ENCODE measurements around the gene TEKT2.

Gene TEKT2

DNA sequence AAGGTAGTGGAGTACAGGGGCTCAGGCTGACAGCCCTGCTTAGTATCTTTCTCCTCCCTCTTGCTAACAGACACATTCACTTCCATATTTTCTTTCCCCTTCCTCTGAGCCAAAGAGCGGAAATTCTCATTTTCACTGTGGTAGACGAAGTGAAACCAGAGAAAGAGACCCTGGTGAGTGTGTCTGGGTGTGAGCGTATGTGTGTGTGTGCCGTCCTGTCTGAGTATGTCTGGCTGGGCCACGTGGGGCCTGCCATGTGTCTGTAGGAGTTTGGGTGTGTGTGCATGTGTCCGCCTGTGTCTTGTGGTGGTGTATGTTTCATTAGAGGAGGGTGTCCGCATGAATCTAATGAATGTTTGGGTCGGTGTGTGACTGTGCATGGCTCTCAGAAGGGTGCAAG lies 39.5 kb downstream of the TEKT2 start:
- Histone ChIP-seq H3K36me3 (ENCODE audit: control insufficient read depth, insufficient read depth, low read length) (no peaks in the 10 kb centered on the region), H3K27ac (ENCODE audit: low read depth, low read length) (no peak overlapping the region), H3K9ac (ENCODE audit: low read length) (no peak overlapping the region), H3K4me1 (ENCODE audit: control insufficient read depth, insufficient read depth, low read length) (peaks cover 13% of the 10 kb centered on the region; the same call in 1 of the 2 replicates), H3K27me3 (ENCODE audit: control insufficient read depth, insufficient read depth, low read length) (peaks cover 46% of the 10 kb centered on the region), H3K4me3 (ENCODE audit: low read depth, low read length) (no peak overlapping the region), H3K9me3 (ENCODE audit: control insufficient read depth, insufficient read depth, low read depth, low read length) (no peaks in the 10 kb centered on the region)

DNA sequence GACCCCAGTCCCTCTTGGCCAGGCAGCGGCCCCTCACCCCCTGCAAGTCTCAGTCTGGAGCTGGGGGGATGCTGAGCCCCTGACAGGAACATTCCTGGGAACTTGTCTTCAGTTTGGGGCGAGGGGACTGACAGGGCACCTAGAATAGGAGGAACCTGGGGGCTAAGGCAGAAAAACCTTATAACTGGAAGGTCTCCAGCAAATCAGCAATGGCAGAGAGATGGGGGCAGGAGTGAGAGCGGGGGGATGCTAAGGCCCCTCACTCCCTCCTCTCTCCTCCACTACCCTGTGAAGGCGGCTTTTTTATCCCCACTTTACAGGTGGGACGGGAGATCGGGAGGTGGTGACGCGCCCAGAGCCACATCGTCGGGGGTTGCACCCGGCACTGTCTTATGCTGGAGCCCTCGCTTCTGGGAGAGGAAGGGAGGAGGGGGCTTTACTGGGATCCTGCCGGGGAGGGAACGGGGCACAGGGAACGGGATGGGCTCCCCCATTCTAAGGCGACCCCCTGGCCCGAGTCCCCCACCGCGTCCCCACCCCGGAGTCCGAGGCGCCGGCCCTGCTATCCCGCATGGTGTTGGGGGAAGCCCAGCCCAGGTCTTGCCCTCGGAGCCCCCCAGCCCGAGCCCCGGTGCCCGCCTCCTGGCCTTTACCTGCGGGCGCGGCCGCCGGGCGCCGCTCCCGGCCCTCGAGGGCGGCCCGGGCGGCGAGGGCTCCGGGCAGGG lies 40.7 kb downstream of the TEKT2 start:
- Histone ChIP-seq H3K27ac (ENCODE audit: low read depth, low read length) (no peak overlapping the region), H3K9ac (ENCODE audit: low read length) (no peak overlapping the region), H3K9me3 (ENCODE audit: control insufficient read depth, insufficient read depth, low read depth, low read length) (no peaks in the 10 kb centered on the region), H3K36me3 (ENCODE audit: control insufficient read depth, insufficient read depth, low read length) (no peaks in the 10 kb centered on the region), H3K4me1 (ENCODE audit: control insufficient read depth, insufficient read depth, low read length) (peaks cover 10% of the 10 kb centered on the region; the same call in 1 of the 2 replicates), H3K27me3 (ENCODE audit: control insufficient read depth, insufficient read depth, low read length) (peaks cover 46% of the 10 kb centered on the region), H3K4me3 (ENCODE audit: low read depth, low read length) (peak overlapping the region; percentile 39)

DNA sequence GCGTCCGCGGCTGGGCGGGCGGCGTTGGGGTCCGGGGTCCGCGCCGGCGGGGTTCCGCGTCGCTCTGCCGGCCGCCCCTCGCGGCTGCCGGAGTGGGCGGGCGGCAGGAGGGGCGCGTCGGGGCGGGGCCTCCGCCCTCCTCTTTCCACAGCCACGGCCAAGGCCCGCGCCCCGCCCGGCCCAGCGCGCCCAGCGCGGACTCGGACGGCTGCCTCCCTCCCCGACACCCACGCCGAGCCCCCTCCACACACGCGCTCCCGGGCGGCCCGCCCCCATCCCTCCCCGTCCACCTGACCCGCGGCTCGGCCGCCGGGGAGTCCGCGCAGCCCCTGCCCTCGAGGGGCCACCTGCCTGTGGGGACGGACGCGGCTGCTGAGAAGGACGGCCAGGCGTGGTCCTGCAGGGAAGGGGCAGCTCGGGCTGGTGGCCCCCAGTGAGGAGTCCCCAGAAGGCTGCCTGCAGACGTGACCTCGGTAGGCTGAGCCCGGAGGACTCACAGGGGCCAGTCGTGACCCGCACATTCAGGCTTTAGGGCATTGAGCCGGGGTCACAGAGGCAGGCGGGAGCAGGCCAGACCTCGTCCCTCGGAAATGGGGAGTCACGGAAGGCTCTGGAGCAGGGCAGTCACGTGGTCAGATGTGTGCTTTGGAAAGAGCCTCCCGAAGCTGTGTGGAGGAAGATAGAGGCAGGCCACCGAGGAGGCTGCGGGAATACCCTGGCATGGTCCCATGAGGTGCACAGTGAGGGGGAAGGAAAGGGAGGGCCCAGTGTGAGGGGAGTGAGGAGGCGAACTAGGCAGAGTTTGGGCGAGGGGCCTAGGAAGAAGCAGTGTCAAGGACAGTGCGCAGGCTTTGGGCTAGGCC lies 41.5 kb downstream of the TEKT2 start, which contains the start of gene COL8A2:
Gene COL8A2 (minus strand): TSS at position 94 of the 863 bp plus-strand sequence. CDS start 24,980 bp downstream, outside the sequence.
- Histone ChIP-seq H3K27me3 (ENCODE audit: control insufficient read depth, insufficient read depth, low read length) (peaks cover 46% of the 10 kb centered on the region), H3K27ac (ENCODE audit: low read depth, low read length) (no peak within 1 kb of the TSS), H3K36me3 (ENCODE audit: control insufficient read depth, insufficient read depth, low read length) (no peaks in the 10 kb centered on the region), H3K4me3 (ENCODE audit: low read depth, low read length) (peak within 1 kb of the TSS; percentile 47), H3K9me3 (ENCODE audit: control insufficient read depth, insufficient read depth, low read depth, low read length) (no peaks in the 10 kb centered on the region), H3K9ac (ENCODE audit: low read length) (no peak within 1 kb of the TSS), H3K4me1 (ENCODE audit: control insufficient read depth, insufficient read depth, low read length) (peaks cover 10% of the 10 kb centered on the region; the same call in 1 of the 2 replicates)

DNA sequence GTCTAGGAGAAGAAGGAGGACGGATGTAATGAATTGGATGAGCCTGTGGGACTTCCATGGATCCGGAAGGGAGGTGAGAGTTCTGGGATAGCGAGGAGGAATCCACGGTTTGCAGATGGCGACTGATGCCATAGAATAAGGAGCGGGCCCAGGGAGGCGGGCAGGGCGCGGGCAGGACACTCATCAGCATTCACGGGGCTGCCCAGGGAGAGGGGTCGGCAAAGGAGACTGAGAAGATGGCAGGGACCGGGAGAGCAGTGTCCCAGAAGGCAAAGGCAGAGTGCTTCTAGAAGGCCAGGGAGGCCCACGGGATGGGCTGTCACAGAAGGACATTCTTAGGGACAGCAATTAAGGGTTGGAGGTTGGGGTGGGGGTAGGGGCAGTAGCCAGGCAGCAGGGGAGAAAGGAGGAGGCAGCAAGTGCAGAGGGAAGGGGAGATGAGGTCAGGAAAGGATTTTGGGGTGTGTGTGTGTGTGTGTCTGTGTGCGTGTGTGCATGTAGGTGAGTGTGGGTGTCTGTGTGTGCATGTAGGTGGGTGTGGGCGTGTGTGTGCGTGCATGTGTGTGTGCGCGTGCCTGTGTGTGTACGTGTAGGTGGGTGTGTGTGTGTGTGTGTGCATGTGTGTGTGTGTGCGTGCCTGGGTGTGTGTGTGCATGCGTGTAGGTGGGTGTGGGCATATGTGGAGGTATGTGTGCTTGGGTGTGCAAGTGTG lies 42.3 kb downstream of the TEKT2 start:
- peaks cover 46% of the 10 kb centered on the region for H3K27me3 ChIP-seq (ENCODE audit: control insufficient read depth, insufficient read depth, low read length)
- H3K36me3 ChIP-seq (ENCODE audit: control insufficient read depth, insufficient read depth, low read length), result no peaks in the 10 kb centered on the region
- no peak overlapping the region for H3K9ac ChIP-seq (ENCODE audit: low read length)
- peaks cover 10% of the 10 kb centered on the region; the same call in 1 of the 2 replicates for H3K4me1 ChIP-seq (ENCODE audit: control insufficient read depth, insufficient read depth, low read length)
- H3K27ac ChIP-seq (ENCODE audit: low read depth, low read length), result no peak overlapping the region
- 0 out of 2 replicates have a peak overlapping the region, but pooled peaks have one; percentile 47 for H3K4me3 ChIP-seq (ENCODE audit: low read depth, low read length)
- H3K9me3 ChIP-seq (ENCODE audit: control insufficient read depth, insufficient read depth, low read depth, low read length), result no peaks in the 10 kb centered on the region

DNA sequence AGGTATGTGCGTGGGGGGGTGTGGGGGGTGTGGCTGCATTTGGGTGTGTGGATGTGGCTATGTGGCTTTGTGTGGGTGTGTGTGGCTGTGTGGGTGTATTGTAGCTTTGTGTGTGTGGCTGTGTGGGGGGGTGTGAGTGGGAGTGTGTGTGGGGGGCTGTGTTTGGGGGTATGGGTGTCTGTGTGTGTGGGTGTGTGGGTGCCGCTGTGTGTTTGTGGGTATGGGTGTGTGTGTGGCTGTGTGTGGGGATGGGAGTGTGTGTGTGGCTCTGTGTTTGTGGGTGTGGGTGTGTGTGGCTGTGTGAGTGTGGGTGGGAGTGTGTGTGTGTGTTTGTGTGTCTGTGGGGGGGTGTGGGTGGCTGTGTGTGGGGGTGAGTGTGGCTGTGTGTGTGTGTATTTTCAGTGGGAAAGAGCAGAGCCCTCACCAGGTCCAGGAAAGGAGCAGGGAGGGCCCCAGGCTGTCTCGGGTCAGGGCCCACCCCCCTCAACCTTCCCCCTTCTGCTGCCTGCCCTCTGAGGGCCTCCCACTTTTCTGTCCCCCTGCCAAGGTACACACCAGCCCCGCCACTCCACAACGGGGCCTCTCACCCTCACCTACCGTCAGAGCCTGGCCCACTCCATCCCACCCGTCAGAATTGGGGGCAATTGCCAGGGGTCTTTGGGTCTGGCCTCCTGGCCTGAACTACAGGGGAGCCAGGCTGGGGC lies 43.1 kb downstream of the TEKT2 start:
- Histone ChIP-seq H3K9ac (ENCODE audit: low read length) (no peak overlapping the region), H3K4me3 (ENCODE audit: low read depth, low read length) (no peak overlapping the region), H3K9me3 (ENCODE audit: control insufficient read depth, insufficient read depth, low read depth, low read length) (no peaks in the 10 kb centered on the region), H3K4me1 (ENCODE audit: control insufficient read depth, insufficient read depth, low read length) (peaks cover 10% of the 10 kb centered on the region; the same call in 1 of the 2 replicates), H3K27ac (ENCODE audit: low read depth, low read length) (no peak overlapping the region), H3K36me3 (ENCODE audit: control insufficient read depth, insufficient read depth, low read length) (no peaks in the 10 kb centered on the region), H3K27me3 (ENCODE audit: control insufficient read depth, insufficient read depth, low read length) (peaks cover 44% of the 10 kb centered on the region)

DNA sequence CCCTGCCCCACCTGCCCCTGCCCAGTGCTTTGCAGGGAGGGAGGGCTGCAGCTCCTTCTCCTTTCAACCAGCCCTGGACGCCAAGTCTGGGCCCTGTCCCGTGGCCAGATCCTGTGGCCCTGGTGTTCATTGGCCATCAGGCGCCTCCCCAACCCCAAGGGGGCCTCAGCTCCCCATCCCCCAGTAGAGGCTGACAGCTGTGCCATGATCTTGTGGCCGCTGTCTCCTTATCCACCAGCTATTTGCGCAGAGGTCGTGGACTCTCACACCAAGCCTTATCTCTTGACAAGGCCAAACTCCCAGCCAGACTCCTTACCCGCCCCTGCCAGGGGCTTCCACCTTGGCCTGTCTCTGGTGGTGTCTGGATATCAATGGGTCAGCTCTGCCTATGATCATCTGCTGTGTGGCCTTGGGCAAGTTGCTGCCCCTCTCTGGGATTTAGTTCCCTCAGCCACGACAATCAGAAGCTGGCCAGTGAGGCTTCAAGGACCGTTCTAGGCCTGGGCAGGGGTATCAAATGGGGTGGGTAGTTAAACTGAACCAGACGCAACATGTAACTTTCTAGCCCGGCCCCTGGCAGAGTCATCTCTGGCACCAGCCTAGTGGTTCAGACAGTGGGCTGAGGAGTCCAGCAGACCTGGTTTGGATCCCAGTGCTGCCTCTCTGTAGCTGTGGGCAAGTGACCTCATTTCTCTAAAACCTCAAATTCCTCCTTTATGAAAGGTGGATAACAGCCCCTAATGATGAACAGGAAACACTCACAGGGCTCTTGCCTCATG lies 44.4 kb downstream of the TEKT2 start:
- H3K4me1 ChIP-seq (ENCODE audit: control insufficient read depth, insufficient read depth, low read length), result peaks cover 10% of the 10 kb centered on the region; the same call in 1 of the 2 replicates
- H3K27me3 ChIP-seq (ENCODE audit: control insufficient read depth, insufficient read depth, low read length), result peaks cover 31% of the 10 kb centered on the region
- no peaks in the 10 kb centered on the region for H3K36me3 ChIP-seq (ENCODE audit: control insufficient read depth, insufficient read depth, low read length)
- H3K27ac ChIP-seq (ENCODE audit: low read depth, low read length), result no peak overlapping the region
- H3K9ac ChIP-seq (ENCODE audit: low read length), result no peak overlapping the region
- H3K4me3 ChIP-seq (ENCODE audit: low read depth, low read length), result no peak overlapping the region
- no peaks in the 10 kb centered on the region for H3K9me3 ChIP-seq (ENCODE audit: control insufficient read depth, insufficient read depth, low read depth, low read length)

DNA sequence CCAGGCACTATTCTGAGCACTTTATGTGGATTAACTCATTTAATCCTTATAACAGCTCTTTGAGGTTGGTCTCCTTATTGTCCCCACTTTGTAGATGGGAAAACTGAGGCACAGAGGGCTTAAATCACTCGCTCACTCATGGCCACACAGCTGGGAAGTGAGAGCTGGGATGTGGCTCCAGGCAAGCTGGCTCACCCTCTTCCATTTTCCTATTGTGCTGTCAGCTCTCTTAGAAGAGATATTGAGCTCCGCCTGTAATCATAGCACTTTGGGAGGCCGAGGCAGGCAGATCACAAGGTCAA lies 45.0 kb downstream of the TEKT2 start:
- Histone ChIP-seq H3K4me1 (ENCODE audit: control insufficient read depth, insufficient read depth, low read length) (peaks cover 11% of the 10 kb centered on the region; the same call in 1 of the 2 replicates), H3K4me3 (ENCODE audit: low read depth, low read length) (no peak overlapping the region), H3K27me3 (ENCODE audit: control insufficient read depth, insufficient read depth, low read length) (peaks cover 25% of the 10 kb centered on the region), H3K36me3 (ENCODE audit: control insufficient read depth, insufficient read depth, low read length) (no peaks in the 10 kb centered on the region), H3K27ac (ENCODE audit: low read depth, low read length) (no peak overlapping the region), H3K9ac (ENCODE audit: low read length) (no peak overlapping the region), H3K9me3 (ENCODE audit: control insufficient read depth, insufficient read depth, low read depth, low read length) (no peaks in the 10 kb centered on the region)

DNA sequence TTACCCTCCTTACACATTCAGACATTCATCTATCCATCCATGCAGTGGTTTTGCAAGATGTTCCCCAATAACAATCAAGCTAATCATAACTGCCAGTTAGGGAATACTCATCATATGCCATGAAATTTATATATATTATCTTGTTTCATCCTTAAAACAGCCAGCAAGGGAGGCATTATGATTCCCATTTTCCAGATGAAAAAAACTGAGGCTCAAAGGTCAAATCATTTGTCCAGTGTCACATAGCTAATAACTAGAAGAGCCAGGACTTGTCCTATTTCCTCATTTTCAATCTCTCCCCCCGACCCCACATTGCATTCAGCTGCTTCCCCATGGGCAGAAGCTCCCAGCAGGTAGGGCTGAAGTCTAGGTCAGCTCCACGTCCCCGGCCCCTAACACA lies 48.1 kb downstream of the TEKT2 start:
- Histone ChIP-seq H3K27ac (ENCODE audit: low read depth, low read length) (no peak overlapping the region), H3K9me3 (ENCODE audit: control insufficient read depth, insufficient read depth, low read depth, low read length) (no peaks in the 10 kb centered on the region), H3K4me1 (ENCODE audit: control insufficient read depth, insufficient read depth, low read length) (peaks cover 10% of the 10 kb centered on the region; the same call in 1 of the 2 replicates), H3K36me3 (ENCODE audit: control insufficient read depth, insufficient read depth, low read length) (peaks cover 4% of the 10 kb centered on the region; the same call in 1 of the 2 replicates), H3K9ac (ENCODE audit: low read length) (no peak overlapping the region), H3K4me3 (ENCODE audit: low read depth, low read length) (no peak overlapping the region), H3K27me3 (ENCODE audit: control insufficient read depth, insufficient read depth, low read length) (no peaks in the 10 kb centered on the region)

DNA sequence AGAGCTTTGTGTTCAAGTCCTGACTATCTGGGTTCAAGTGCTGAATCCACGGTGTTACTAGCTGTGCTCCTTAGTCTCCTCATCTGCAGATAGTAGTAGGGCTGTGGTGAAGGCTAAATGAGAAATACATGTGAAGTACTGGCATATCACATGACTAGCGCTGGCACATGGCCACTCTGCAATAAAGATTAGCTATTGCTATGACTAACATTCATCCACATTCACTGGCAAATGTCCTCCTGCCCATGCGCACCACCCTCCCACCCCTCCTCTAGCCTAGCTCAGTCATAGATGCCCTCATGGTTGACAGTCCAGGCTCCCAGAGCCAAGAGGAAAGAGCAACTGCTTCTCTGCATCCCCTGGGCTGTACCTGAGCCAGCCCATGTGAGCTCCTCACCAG lies 49.6 kb downstream of the TEKT2 start:
- Histone ChIP-seq H3K9me3 (ENCODE audit: control insufficient read depth, insufficient read depth, low read depth, low read length) (no peaks in the 10 kb centered on the region), H3K4me3 (ENCODE audit: low read depth, low read length) (no peak overlapping the region), H3K27ac (ENCODE audit: low read depth, low read length) (no peak overlapping the region), H3K36me3 (ENCODE audit: control insufficient read depth, insufficient read depth, low read length) (peaks cover 18% of the 10 kb centered on the region), H3K9ac (ENCODE audit: low read length) (no peak overlapping the region), H3K27me3 (ENCODE audit: control insufficient read depth, insufficient read depth, low read length) (no peaks in the 10 kb centered on the region), H3K4me1 (ENCODE audit: control insufficient read depth, insufficient read depth, low read length) (peaks cover 10% of the 10 kb centered on the region; the same call in 1 of the 2 replicates)

DNA sequence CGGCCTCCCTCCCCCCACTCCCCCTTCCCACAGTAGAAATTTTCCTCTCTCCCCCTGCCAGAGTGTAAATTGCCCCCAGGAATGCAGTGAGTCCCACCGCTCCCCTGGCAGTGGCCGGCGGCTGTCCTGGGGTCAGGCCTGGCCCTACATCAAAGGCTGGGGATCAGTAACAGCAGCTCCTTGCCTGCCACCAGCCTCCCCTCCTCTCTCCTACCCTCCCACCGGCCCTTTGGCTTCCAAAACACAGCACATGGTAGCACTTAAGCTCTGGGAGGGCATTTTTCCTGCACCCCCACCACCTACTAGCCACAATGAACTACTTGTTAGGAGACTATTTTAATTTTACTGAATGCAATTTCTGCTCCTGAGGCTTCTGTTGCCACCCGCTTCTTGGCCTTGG lies 50.1 kb downstream of the TEKT2 start:
- H3K27me3 ChIP-seq (ENCODE audit: control insufficient read depth, insufficient read depth, low read length), result no peaks in the 10 kb centered on the region
- H3K9ac ChIP-seq (ENCODE audit: low read length), result no peak overlapping the region
- no peak overlapping the region for H3K27ac ChIP-seq (ENCODE audit: low read depth, low read length)
- no peak overlapping the region for H3K4me3 ChIP-seq (ENCODE audit: low read depth, low read length)
- H3K9me3 ChIP-seq (ENCODE audit: control insufficient read depth, insufficient read depth, low read depth, low read length), result no peaks in the 10 kb centered on the region
- H3K4me1 ChIP-seq (ENCODE audit: control insufficient read depth, insufficient read depth, low read length), result peaks cover 10% of the 10 kb centered on the region; the same call in 1 of the 2 replicates
- H3K36me3 ChIP-seq (ENCODE audit: control insufficient read depth, insufficient read depth, low read length), result peaks cover 18% of the 10 kb centered on the region
